NCI-H2107 treated with DMSO at 0.1 percent for 48 hours (cell line): Measurements from ENCODE around the gene GTF3C2.
"Not testable (repeated sequence)": the region's sequence is repeated elsewhere in the genome, so short reads cannot be mapped to it uniquely, and the experiment has no call there.

Experiments used
- DNase-seq: peaks from one replicate; lab custom pipeline; 2025; ENCODE audit not compliant: unreplicated experiment; lab: John Stamatoyannopoulos, UW

Gene GTF3C2

DNA sequence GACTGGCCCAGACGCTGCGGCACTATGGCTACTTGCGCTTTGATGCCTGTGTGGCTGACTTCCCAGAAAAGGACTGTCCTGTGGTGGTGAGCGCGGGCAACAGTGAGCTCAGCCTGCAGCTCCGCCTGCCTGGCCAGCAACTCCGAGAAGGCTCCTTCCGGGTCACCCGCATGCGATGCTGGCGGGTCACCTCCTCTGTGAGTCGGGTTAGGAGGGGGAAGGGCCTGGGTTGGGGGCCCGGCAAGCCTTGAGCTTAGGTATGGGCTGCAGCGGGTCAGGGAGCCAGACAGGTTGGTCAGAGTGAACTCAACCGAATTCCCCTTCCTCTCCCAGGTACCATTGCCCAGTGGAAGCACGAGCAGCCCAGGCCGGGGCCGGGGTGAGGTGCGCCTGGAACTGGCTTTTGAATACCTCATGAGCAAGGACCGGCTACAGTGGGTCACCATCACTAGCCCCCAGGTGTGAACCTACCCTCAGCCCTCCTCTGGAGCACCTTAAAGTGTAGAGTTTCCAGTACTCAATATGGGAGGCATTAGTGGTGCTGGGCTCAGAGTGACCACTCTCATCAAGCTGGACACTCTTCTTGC, 19.0 kb upstream of the GTF3C2 start:
- no peak for DNase-seq

GRCh38 chr2:27373567-27373966, 17.0 kb upstream of the GTF3C2 start:
- no peak for DNase-seq

DNA sequence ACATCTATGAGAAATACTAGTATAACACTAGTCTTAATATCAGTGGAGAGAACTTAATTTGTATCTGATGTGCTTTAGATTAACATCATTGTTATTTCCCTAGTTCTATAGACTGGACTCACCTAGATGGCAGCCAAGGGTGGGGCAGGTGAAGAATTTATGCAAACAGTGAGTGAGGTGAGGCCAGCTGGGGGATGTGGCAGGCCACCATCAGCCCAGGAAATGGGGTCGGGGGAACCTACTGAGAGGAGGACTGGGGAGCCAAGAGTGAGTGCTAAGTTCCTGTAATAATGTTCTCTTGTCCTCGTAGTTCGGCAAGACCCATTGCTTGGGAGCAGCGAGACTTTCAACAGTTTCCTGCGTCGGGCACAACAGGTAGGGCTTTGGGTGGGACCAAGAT, 16.4 kb upstream of the GTF3C2 start:
- DNase-seq: no peak

DNA sequence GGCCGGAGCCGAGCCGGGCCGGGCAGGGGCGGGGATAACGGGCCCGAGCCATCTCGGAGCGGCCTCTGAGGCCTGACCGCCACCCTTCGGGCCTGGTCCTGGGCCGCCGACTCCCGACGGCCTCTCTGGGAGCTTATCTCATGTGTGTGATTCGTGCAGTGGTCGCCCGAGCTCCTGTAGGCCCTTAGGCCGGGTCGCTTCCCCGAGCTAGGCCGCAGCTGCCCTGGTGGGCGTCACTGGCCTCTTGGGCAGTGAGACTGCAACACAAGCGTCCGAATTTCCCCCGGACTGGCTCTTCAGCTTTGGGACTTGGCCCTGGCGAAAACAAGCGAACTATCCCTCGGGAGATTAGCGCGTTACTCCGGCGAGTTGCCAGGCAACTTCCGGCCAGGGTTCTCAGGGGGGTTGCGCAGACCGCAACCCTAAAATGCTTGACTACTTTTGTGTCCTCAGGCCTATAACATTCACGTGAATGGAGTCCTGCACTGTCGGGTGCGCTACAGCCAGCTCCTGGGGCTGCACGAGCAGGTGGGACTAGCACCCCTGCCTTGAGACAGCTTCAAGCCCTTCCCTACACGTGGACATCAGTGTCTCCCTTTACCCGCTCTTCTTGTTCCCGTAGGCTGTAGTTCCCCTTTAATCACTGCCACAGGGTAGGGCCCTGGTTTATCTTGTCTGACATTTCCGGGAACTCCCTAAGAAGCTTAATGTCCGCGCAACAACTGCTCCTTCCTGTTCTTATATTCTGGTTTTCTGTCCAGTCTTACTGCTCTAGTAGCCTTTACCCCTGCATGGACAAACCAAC, 14.5 kb upstream of the GTF3C2 start:
- no peak for DNase-seq

DNA sequence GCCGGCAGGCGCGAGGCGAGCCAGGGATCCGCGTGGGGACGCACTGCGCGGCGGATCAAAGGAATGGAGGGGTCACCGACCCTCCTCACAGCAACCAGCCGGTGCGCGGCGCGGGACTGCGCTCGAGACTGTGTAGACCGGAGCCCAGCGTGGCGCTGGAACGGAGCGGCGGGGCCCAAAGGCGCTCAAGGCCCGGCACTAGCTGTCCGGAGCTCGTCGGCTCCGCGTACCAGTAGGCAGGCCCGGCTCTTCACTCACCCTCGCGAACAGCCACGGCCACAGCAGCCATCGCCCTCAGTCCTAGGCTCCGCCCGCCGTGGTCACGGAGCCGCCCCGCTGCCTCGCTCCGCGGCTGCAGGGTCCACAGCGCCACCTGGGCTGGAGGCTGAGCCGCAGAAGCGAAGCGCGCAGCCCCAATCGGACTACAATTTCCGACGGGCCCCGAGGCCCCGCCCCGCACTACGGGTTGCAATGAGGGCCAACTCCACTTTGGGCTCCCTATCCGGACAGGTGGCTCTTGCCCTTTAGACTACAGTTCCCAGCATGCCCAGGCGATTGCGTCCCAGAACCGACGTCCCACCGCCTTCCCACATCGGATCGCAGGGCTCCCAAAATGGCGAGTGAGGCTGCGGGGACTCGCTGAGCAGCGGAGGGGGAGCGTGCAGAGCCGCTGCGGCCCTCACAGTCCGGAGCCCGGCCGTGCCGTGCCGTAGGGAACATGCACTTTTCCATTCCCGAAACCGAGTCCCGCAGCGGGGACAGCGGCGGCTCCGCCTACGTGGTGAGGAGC, 13.7 kb upstream of the GTF3C2 start, which contains the start of the genes EIF2B4 and SNX17:
TSS of gene EIF2B4 (minus strand) at position 313 of the 790 bp plus-strand sequence. CDS start at position 289, 24 bp downstream.
TSS of gene SNX17 (plus strand) at position 591 of the 790 bp plus-strand sequence. CDS start at position 719, 128 bp downstream.
- DNase-seq: peak; percentile 95

GRCh38 chr2:27369471-27370025, 13.0 kb upstream of the GTF3C2 start:
- no peak for DNase-seq

DNA sequence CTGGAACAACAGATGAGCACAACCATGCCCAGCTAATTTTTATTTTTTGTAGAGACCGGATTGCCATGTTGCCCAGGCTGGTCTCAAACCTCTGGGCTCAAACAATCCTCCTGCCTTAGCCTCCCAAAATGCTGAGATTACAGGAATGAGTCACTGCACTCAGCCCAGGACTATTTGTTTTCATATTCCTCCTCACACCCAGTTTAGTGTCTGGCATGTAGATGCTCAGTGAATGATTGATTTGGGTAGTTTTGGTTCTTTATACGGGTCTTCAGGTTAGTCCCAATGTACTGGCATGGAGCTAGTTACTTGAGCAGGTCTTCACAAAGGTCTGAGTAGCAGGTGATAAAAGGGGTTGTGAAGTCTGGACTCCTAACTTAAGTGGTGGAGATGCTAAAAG, 7.4 kb upstream of the GTF3C2 start:
- no peak for DNase-seq

GRCh38 chr2:27362678-27363420, 6.3 kb upstream of the GTF3C2 start:
- DNase-seq: no peak

DNA sequence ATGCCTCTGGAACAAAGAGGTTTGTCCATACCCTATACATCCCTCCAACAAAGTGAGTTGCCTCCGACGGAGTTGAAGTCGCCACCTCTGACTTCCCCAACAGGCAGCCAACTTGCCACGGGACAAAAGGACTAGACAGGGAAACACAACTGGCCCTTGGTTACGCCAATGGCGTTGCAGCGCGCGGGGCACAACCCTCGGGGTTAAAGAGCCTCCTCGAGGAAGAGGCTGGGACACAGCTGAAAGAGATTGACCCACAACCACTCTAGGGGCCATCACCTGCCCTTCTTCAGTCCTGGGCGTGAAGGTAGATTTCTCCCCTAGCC, 545 bp downstream of the GTF3C2 start:
- no peak for DNase-seq

GRCh38 chr2:27354597-27354927, 2.0 kb downstream of the GTF3C2 start:
- no peak for DNase-seq

- DNase-seq: no peak
Measured at GRCh38 chr2:27353762-27354596, 2.6 kb downstream of the GTF3C2 start.

GRCh38 chr2:27353386-27353761, 3.2 kb downstream of the GTF3C2 start:
- not testable (repeated sequence) for DNase-seq

DNA sequence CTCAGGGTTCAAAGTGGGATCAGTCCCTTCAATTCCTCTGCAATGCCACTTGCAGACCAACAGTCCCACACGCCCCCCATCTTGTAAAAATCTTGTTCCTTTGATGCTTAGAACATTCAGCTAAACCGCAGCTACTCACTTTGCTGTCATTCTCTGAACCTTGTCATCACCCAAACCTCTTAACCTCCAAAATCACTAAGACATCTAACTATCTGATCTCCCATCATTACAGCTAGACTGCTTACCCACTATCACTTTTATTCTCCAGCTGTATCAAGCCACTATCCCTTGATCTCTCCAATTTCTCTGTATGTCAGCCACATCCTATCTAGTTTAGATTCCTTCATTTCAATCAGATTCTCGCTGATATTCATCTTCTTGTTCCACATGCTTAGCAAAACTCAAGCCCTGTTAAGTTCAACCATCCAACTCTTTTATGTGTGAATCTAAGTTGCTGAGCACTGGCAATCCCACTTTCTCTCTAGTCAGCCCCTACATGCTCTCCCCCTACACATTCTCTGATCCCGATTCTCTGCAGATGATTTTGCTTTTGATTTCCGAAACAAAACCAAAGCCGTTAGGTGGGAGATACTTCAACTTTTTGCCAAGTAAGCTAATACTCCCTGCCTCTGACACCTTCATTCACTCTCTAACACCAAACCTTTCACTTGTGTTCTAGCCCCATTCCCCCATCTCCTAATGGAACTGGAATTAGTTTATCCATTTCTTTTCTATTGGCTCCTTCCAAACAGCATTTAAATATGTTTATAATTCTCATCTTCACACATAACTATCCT, 4.6 kb downstream of the GTF3C2 start:
- no peak for DNase-seq

GRCh38 chr2:27350106-27350693, 6.4 kb downstream of the GTF3C2 start:
- no peak for DNase-seq

- no peak for DNase-seq
Measured at GRCh38 chr2:27347641-27348040, 8.9 kb downstream of the GTF3C2 start.

DNA sequence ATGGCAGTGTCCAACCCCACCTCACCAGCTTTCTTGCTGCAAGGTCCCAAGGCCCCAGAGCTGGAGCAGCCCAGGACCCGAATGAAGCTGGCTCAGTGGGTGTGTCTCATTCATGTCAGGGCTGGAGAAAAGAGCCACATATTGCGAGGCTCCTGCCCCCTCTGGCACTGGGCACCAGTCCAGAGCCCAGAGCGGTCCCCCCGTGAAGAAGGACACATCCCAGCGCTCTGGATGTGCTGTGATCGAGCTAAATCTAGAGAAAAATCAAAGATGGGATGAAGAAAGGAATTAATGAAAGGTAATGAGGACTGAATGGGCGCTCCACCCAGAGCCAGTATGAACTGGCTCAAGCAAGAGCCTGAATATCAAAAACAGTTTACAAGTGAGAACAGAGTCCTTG, 20.4 kb downstream of the GTF3C2 start:
- no peak for DNase-seq

DNA sequence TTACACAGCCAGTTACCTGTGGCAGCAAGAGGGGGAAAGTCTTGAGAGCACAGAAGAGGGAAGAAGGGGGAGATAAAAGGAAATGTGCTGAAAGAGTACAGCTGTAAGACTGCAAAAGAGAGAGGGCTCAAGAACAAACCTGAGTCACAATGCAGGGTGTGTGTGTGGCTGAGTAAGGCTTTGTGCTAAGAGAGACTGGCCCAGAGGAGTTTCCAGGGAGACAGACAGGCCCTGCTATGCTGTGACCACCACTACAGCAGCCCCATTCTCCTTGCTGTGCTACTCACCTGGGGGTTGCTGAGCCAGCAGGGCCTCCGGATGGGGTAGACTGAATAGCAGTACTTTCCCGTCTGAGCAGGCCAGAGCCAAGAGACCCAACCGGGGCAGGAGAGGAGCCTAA, 21.3 kb downstream of the GTF3C2 start:
- DNase-seq: no peak

DNA sequence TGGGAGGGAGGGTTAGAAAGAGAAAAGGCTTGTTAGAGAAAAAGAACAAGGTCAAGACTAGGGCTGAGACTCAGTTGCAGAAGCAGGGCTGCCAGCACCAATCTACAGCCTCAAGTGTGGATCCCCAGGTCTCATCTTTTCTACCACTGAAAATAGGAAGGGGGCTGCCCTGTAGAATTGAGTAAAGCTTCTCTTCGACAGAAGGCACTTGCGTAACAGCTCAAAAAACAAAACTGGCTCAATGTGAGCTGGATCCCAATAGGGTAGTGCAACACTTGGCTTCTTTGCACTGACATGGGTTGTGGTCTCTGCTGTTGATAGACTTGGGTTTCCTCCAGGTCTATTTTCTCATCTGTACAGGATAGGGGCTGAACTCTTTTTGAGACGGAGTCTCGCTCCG, 31.8 kb downstream of the GTF3C2 start:
- DNase-seq: no peak
